Natural killer cell (primary cell): Measurements from ENCODE around the gene ZNF22. TPM values are rescaled to one million over a fixed set of nuclear protein-coding genes. Genes with fewer than 3 reads are reported as not detected.

ENCODE experiments used
- ATAC-seq, 3 donors: fragments of 150-1000 bp in 2 of 3; fragments of 200-7000 bp in 1 of 3; cut with Tn5 transposase; 1 replicate in 1 of 3; 2 replicates in 2 of 3; pipeline ENCODE4 v1.10.0; 2021; ENCODE audit warnings: mild to moderate bottlenecking in 2 of 3, moderate library complexity in 2 of 3
- DNase-seq, 2 donors: peaks; one replicate each; pipeline versions ENCODE4 v3.0.0 to v3.0.0-alpha.2; 2013 to 2021; ENCODE audit warnings: mixed read lengths in 1 of 2
- H3K27ac ChIP-seq: one replicate; pipeline ENCODE4 v1.5.1; 2013; ENCODE audit warnings: mild to moderate bottlenecking, low read length
- H3K27me3 ChIP-seq: one replicate; pipeline ENCODE4 v1.6.1; 2013; ENCODE audit warnings: low read length; ENCODE audit not compliant: control insufficient read depth, insufficient read depth
- H3K36me3 ChIP-seq: one replicate; pipeline ENCODE4 v1.6.1; 2013; ENCODE audit warnings: low read length; ENCODE audit not compliant: control insufficient read depth, insufficient read depth
- H3K4me1 ChIP-seq: one replicate; pipeline ENCODE4 v1.6.1; 2013; ENCODE audit warnings: low read length; ENCODE audit not compliant: control insufficient read depth, insufficient read depth
- H3K4me3 ChIP-seq: one replicate; pipeline ENCODE4 v1.5.1; 2013; ENCODE audit warnings: low read length
- H3K9me3 ChIP-seq: one replicate; pipeline ENCODE4 v1.6.1; 2013; ENCODE audit warnings: low read length; ENCODE audit not compliant: control insufficient read depth, insufficient read depth
- H3K27ac Mint-ChIP-seq, 2 donors: one replicate each; pipeline ENCODE4 v1.8.0; 2022; ENCODE audit warnings: mild to moderate bottlenecking in 2 of 2, mixed read lengths in 2 of 2, moderate library complexity in 1 of 2
- H3K27me3 Mint-ChIP-seq, 2 donors: one replicate each; pipeline ENCODE4 v1.8.0; 2022; ENCODE audit warnings: low read depth in 2 of 2, mixed read lengths in 2 of 2
- H3K36me3 Mint-ChIP-seq: one replicate; pipeline ENCODE4 v1.8.0; 2022; ENCODE audit warnings: mixed read lengths
- H3K4me1 Mint-ChIP-seq, 2 donors: one replicate each; pipeline ENCODE4 v1.8.0; 2022; ENCODE audit warnings: mixed read lengths in 2 of 2
- H3K4me3 Mint-ChIP-seq: one replicate; pipeline ENCODE4 v1.8.0; 2022; ENCODE audit warnings: mild to moderate bottlenecking, moderate library complexity, mixed read lengths
- H3K9me3 Mint-ChIP-seq, 2 donors: one replicate each; pipeline ENCODE4 v1.8.0; 2022; ENCODE audit warnings: mixed read lengths in 2 of 2
- CTCF ChIP-seq: fragments of 200-600 bp; IDR thresholded peaks from one replicate; pipeline ENCODE4 v1.8.0; 2022; ENCODE audit warnings: antibody characterized with exemption
- WGBS: methylation state at CpG from one replicate; pipeline ENCODE4 v1.1.7; 2013; ENCODE audit warnings: missing lambda C conversion rate; ENCODE audit not compliant: insufficient coverage; 5-methylcytosine and 5-hydroxymethylcytosine counted together
- intact Hi-C: fragments of 100-400 bp; cut with micrococcal nuclease; formaldehyde crosslinking; loops from one replicate; pipeline ENCODE4 v1.14.2; 2022
- total RNA-seq, 4 donors: library from RNA; stranded (reverse); fragments of 120-200 nt in 1 of 4; gene quantifications; one replicate each; pipeline versions ENCODE4 v1.2.3 to v1.2.4, GENCODE V29; 2013 to 2022

The ZNF22 gene
- total RNA-seq, 3 donors from 2014 or later (not counting 1 experiment from before 2014, with no cell fraction given): 24.2 to 31.8 (median 25.0) TPM

GRCh38 chr10:44961230-44961571 is 39.5 kb upstream of the ZNF22 start:
- Mint-ChIP-seq H3K4me3 (peak overlapping the region; percentile 95), H3K9me3 (no peaks in the 10 kb centered on the region), H3K36me3 (no peaks in the 10 kb centered on the region), H3K4me1 (peaks cover 65 to 87% of the 10 kb centered on the region in 2 donors), H3K27me3 (no peaks in the 10 kb centered on the region), H3K27ac (peak overlapping the region; percentile 71 to 76)
- no peak for TF ChIP-seq CTCF
- no peaks in the 10 kb centered on the region for H3K9me3 ChIP-seq
- intact Hi-C loops: no loop called here
- WGBS: 65% methylated on average over 4 of the region's 4 CpGs
- H3K27ac ChIP-seq: peak overlapping the region; percentile 53
- DNase-seq: no peak
- H3K36me3 ChIP-seq: peaks cover 1% of the 10 kb centered on the region
- ATAC-seq: no peak
- no peaks in the 10 kb centered on the region for H3K27me3 ChIP-seq
- H3K4me1 ChIP-seq: peaks cover 71% of the 10 kb centered on the region
- peak overlapping the region; percentile 72 for H3K4me3 ChIP-seq

DNA sequence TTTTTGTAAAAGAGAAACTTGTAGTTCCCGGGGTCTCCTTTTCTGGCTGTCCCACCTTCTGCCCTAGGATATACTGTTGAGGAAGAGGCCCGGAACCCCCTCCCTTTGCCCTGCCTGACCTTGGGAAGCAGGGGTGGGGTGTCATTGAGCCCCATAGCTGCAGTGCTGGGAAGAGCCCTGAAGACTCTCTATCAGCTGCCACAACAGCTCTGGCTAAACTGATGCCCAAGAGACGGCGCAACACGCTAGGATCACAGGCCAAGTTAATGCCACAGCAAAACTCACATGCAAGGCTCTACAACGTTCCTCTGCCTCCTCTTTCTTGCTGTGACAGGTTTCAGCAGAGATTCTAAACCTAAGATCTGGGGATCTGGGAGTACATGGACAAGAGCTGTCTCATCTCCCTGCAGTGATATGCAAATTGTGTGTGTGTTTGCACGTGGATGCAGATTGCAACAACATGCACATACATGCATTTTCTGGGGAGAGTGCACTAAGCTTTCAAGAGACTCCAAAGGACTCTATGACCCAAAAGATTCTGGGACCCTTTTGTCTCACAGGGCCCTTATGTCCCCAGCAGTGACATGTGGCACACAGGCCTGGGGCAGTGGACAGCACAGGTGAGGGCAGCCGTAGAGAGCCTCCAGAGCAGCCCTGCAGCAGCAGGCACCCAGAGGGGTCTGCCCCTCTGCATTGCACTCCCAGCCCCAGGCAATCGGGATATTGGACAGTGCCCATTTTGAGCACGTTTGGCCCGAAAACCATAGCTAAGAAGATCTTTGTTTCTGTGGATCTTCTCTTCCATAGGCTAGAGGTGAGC is 38.6 kb upstream of the ZNF22 start:
- intact Hi-C loops: no loop called here
- Histone ChIP-seq H3K4me1 (peaks cover 80% of the 10 kb centered on the region), H3K4me3 (no peak overlapping the region), H3K27ac (peak overlapping the region; percentile 53), H3K27me3 (no peaks in the 10 kb centered on the region), H3K9me3 (no peaks in the 10 kb centered on the region), H3K36me3 (no peaks in the 10 kb centered on the region)
- ATAC-seq (no peak), DNase-seq (no peak)
- Mint-ChIP-seq H3K27me3 (no peaks in the 10 kb centered on the region), H3K9me3 (no peaks in the 10 kb centered on the region), H3K36me3 (no peaks in the 10 kb centered on the region), H3K4me3 (peak overlapping the region; percentile 72), H3K27ac (peak overlapping the region; percentile 71 to 76), H3K4me1 (peaks cover 66 to 87% of the 10 kb centered on the region in 2 donors)
- 81% methylated on average over 11 of the region's 11 CpGs for WGBS
- no peak for TF ChIP-seq CTCF

DNA sequence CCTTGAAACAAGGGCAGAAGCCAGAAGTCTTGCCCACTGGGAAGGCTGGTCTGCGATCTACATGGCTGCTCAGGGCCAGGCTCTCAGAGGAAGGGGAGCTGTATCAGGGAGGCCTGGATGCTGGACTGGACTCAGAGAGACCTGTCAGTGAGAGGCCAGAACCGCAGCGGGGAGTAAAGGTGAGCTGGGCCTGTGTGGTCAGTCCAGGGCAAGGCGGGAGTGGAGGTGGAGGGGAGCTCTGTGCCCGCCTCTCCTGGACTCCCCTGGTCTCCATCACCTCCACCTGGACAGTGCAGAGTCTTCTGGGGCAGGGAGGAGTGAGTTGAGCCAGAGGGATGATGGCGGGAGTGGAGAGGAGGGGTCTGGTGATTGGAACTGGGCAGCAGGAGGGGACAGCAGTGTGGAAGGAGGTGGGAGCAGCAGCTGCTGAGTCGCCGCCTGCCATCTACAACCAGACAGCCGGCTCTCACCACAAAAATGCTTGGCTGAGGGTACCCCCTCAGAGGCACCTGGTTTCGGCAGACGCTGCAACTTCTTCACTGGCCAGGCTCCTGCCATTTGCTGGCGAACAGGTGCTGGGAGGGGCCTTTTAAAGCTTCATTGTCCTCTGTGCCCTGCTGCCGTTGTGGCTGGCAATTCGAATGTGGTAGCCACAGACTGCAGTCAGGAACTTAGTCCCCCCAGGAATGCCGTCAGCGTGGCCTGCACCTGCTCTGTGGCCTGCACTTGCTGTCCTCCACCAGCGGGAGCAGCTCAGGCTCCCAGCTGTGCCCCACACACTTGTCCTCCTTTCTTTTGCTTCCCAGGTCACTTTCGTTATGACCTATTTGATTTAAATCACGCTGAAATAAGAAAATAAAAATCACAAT is 37.6 kb upstream of the ZNF22 start:
- Mint-ChIP-seq H3K27ac (peak overlapping the region; percentile 58 to 76), H3K27me3 (no peaks in the 10 kb centered on the region), H3K9me3 (no peaks in the 10 kb centered on the region), H3K4me3 (peak overlapping the region; percentile 72), H3K36me3 (no peaks in the 10 kb centered on the region), H3K4me1 (peaks cover 76 to 87% of the 10 kb centered on the region in 2 donors)
- Histone ChIP-seq H3K4me1 (peaks cover 83% of the 10 kb centered on the region), H3K27me3 (no peaks in the 10 kb centered on the region), H3K36me3 (no peaks in the 10 kb centered on the region), H3K27ac (peak overlapping the region; percentile 11), H3K9me3 (no peaks in the 10 kb centered on the region), H3K4me3 (no peak overlapping the region)
- intact Hi-C loops: no loop called here
- 64% methylated on average over 19 of the region's 19 CpGs for WGBS
- DNase-seq (no peak), ATAC-seq (no peak)
- TF ChIP-seq CTCF: no peak
